Activated T-helper 1 cell treated with Interleukin-2 at 50 U/mL for 16 hours (primary cell): ENCODE data around the gene PDHB.

Experiments used
- DNase-seq: peaks from one replicate; pipeline ENCODE4 v3.0.0-alpha.2; 2020; ENCODE audit warnings: low read depth

Gene PDHB

GRCh38 chr3:58398669-58399333 is 34.8 kb downstream of the PDHB start:
- no peak for DNase-seq

GRCh38 chr3:58394339-58394738 is 39.3 kb downstream of the PDHB start:
- DNase-seq: no peak

GRCh38 chr3:58392181-58392580 is 41.5 kb downstream of the PDHB start:
- DNase-seq: no peak

GRCh38 chr3:58391156-58391865 is 42.3 kb downstream of the PDHB start:
- DNase-seq: no peak

- DNase-seq: no peak
Measured at GRCh38 chr3:58388550-58389091, 45.0 kb downstream of the PDHB start.

GRCh38 chr3:58387650-58388546 is 45.7 kb downstream of the PDHB start:
- no peak for DNase-seq

GRCh38 chr3:58386626-58387365 is 46.8 kb downstream of the PDHB start:
- no peak for DNase-seq

- no peak for DNase-seq
Measured at GRCh38 chr3:58384381-58385090, 49.1 kb downstream of the PDHB start.

GRCh38 chr3:58383904-58384303 is 49.7 kb downstream of the PDHB start:
- no peak for DNase-seq

- DNase-seq: no peak
Measured at GRCh38 chr3:58383476-58383875, 50.2 kb downstream of the PDHB start.

GRCh38 chr3:58379351-58380073 is 54.1 kb downstream of the PDHB start:
- DNase-seq: no peak

- no peak for DNase-seq
Measured at GRCh38 chr3:58377750-58378149, 55.9 kb downstream of the PDHB start.
